Spinal cord (tissue), 10 donors: ENCODE data around the gene CASP4. TPM values are rescaled to one million over a fixed set of nuclear protein-coding genes. Genes with fewer than 3 reads are reported as not detected.

Source experiments
- DNase-seq, 6 donors: peaks; one replicate each; pipeline versions ENCODE4 v3.0.0 to v3.0.0-alpha.2; 2013 to 2015; ENCODE audit warnings: low spot score in 6 of 6, low read depth in 4 of 6
- H3K27ac ChIP-seq: one replicate; pipeline ENCODE4 v1.5.1; 2013; ENCODE audit warnings: low read depth, low read length, control low read depth
- H3K27me3 ChIP-seq: one replicate; pipeline ENCODE4 v1.6.1; 2013; ENCODE audit warnings: low read length; ENCODE audit not compliant: control insufficient read depth, insufficient read depth
- H3K36me3 ChIP-seq: one replicate; pipeline ENCODE4 v1.6.1; 2013; ENCODE audit warnings: low read length; ENCODE audit not compliant: control insufficient read depth, insufficient read depth
- H3K4me1 ChIP-seq: one replicate; pipeline ENCODE4 v1.6.1; 2013; ENCODE audit warnings: low read length; ENCODE audit not compliant: control insufficient read depth, insufficient read depth
- H3K4me3 ChIP-seq: one replicate; pipeline ENCODE4 v1.5.1; 2013; ENCODE audit warnings: low read depth, low read length, control low read depth
- H3K9me3 ChIP-seq: one replicate; pipeline ENCODE4 v1.6.1; 2013; ENCODE audit warnings: low read length; ENCODE audit not compliant: control insufficient read depth, insufficient read depth
- WGBS: methylation state at CpG from one replicate; pipeline ENCODE4 v1.1.5; 2013; ENCODE audit warnings: missing lambda C conversion rate; ENCODE audit not compliant: insufficient coverage; 5-methylcytosine and 5-hydroxymethylcytosine counted together
- long read RNA-seq, 4 donors: transcript quantifications; one replicate each; lab custom pipeline, GENCODE V29; 2026
- polyA plus RNA-seq, 2 donors: library from polyadenylated mRNA; unstranded; fragments of 120-200 nt; gene quantifications; one replicate each; pipeline ENCODE4 v1.2.1, GENCODE V29; 2013; ENCODE audit not compliant: insufficient read length in 2 of 2
- total RNA-seq, 2 donors: library from RNA; depleted of rRNA in 1 of 2; stranded (reverse); fragments of 120-200 nt in 1 of 2; fragments of >200 nt in 1 of 2; gene quantifications; one replicate each; pipeline versions ENCODE4 v1.2.3 to v1.2.4, GENCODE V29; 2013 to 2014
- donor health status: healthy.

The CASP4 gene
- total RNA-seq (10 to 100 TPM; 20.2 to 44.7 TPM), polyA plus RNA-seq (1 to 10 TPM; 5.7 to 6.2 TPM)
- long read RNA-seq, donor 1, partial matches to known transcripts: 0 of 1 reads
- long read RNA-seq, donor 1, other reads (novel, unspliced or antisense): 0 of 1 reads
- long read RNA-seq, donor 2: 0 reads
- long read RNA-seq, donor 3, partial matches to known transcripts: 0 of 1 reads
- long read RNA-seq, donor 3, other reads (novel, unspliced or antisense): 0 of 1 reads
- long read RNA-seq, donor 4, transcript CASP4-203 (9 exons, 2,158 nt): major isoform, 22 of 42 reads
- long read RNA-seq, donor 4, transcript CASP4-208 (3 exons, 481 nt): minor isoform, 7 of 42 reads
- long read RNA-seq, donor 4, partial matches to known transcripts: 8 of 42 reads
- long read RNA-seq, donor 4, other reads (novel, unspliced or antisense): 0 of 42 reads

DNA sequence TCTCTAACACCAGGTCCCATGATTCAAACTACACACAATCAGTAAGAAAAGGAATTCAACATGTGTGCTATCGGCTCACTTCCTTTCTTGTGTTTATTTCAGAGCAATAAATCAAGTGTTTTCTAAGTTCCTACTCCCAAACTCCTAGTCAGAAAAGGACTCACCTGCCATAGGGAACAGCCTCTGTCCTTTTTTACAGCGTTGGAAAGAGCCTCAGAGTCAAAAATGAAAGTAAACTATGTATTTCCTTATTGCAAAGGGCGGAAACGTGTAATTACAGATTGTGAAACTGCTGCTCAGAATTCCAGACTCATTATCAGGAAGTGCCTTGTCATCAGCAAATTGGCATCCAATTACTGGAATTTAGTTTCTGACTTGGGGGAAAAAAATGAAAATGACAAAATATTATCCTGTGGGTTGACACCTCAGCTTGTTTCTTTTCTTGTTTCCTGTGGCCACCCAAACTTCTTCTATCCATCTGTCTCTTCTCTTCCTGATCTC lies at the start of gene CASP4:
CASP4 (minus strand) TSS at position 220 of the 501 bp plus-strand sequence; CDS start at position 171, 49 bp downstream.
- Histone ChIP-seq H3K27ac (peak within 1 kb of the TSS; percentile 79), H3K9me3 (peaks cover 3% of the 10 kb centered on the region), H3K27me3 (no peaks in the 10 kb centered on the region), H3K4me3 (peak within 1 kb of the TSS; percentile 41), H3K36me3 (no peaks in the 10 kb centered on the region), H3K4me1 (no peaks in the 10 kb centered on the region)
- 60% methylated on average over 1 of the region's 4 CpGs for WGBS
- peak in 1 of 6 donors; percentile 35 for DNase-seq

DNA sequence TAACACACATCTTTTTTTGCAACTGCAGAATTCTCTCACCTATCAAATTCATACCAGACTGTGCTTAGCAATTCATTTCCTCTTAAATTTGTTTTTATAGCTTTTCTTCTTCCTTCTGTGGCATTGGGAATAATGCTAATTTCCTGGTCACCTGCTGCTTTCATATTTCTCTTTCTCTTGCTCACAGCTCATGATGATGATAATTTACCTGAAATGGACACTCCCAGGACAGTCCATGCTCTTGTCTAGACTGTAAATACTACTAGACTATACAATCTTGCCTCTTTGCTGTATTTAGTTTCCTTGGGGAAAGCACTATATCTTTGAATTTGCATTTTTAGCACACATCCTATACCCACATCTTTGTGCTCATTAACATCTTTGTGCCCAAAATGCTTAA lies 39.1 kb upstream of the CASP4 start:
- Histone ChIP-seq H3K4me3 (no peak overlapping the region), H3K27me3 (no peaks in the 10 kb centered on the region), H3K27ac (no peak overlapping the region), H3K36me3 (no peaks in the 10 kb centered on the region), H3K4me1 (no peaks in the 10 kb centered on the region), H3K9me3 (no peaks in the 10 kb centered on the region)
- DNase-seq: peak in 1 of 6 donors; percentile 49

DNA sequence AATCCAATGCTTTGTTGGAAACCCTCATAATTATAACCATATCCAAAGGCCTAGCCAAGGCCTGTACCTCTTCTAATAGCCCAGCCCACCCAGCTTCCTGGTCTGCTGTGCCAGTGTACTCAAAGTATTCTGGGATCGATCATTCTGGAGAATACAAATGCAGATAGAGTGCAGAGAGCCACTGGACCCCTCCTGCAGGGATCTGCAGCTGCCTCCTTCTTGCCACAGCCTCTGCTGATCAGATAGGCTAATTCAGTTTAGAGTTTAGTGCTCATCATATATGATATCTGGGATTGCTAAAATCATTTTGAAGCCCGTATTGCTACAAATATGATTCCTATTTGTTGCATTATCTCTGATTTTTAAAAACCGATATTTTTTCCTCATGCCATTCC lies 37.1 kb upstream of the CASP4 start:
- 100% methylated on average over 1 of the region's 3 CpGs for WGBS
- Histone ChIP-seq H3K4me1 (no peaks in the 10 kb centered on the region), H3K27ac (no peak overlapping the region), H3K27me3 (no peaks in the 10 kb centered on the region), H3K36me3 (no peaks in the 10 kb centered on the region), H3K4me3 (no peak overlapping the region), H3K9me3 (no peaks in the 10 kb centered on the region)
- DNase-seq: no peak

DNA sequence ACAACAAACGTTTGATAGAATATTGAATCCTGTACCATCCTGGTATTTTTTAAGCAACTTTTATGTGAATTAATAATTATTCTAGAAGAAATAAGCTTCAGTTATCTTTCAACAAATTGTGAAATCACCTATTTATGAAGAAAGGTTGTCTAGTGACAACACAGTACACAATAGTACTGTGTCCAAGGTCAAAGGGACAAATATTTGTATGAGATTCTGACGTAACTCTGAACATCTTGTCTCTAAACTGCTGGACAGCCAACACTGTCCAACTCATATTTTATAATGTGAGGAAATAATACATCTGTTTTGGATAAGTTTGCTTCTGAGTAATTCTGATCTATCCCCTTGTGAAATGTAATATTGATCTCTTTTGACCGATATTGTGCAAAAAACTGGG lies 35.6 kb upstream of the CASP4 start:
- H3K4me1 ChIP-seq: no peaks in the 10 kb centered on the region
- no peak overlapping the region for H3K27ac ChIP-seq
- no peaks in the 10 kb centered on the region for H3K27me3 ChIP-seq
- DNase-seq: no peak
- no peaks in the 10 kb centered on the region for H3K36me3 ChIP-seq
- no peak overlapping the region for H3K4me3 ChIP-seq
- no peaks in the 10 kb centered on the region for H3K9me3 ChIP-seq
- no CpG with 5 or more reads among the region's 3 CpGs for WGBS

DNA sequence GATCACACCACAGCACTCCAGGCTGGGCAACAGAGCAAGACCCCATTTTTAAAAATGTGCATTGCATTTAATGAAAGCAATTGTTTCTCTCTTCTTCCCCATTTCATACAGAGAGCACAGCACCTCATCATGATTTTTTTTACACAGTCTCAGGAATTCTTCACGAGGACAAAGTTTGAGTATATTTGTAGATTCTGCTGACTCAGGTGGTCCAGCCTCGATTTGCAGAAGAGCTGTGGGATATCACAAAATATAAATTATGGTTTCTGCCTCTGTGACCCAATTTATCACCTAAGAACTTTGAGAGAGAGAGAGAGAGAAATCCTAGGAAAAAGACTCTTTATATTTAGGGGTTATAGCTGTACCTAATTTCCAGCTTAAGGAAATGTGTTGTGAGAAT lies 34.8 kb upstream of the CASP4 start:
- Histone ChIP-seq H3K9me3 (no peaks in the 10 kb centered on the region), H3K27ac (no peak overlapping the region), H3K27me3 (no peaks in the 10 kb centered on the region), H3K4me1 (no peaks in the 10 kb centered on the region), H3K4me3 (no peak overlapping the region), H3K36me3 (no peaks in the 10 kb centered on the region)
- DNase-seq: no peak
- no CpG with 5 or more reads among the region's 2 CpGs for WGBS

DNA sequence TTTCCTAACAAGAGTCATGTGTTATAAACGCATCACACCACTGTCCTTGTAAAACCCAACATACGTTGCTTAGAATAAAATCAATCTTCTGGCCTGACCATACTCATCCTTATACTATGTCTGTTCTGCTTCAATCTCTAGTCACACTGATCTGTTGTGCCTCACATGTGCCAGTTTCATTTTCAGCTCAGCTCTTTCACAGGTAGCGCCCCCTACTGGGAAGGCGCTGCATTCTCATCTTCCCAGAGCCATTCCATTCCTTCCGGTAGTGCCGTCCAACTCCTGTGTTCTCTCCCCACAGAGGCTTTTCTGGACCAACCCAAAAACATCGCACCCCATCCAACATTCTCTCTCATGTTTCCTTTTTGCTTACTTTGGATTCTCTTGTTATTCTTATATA lies 32.4 kb upstream of the CASP4 start:
- Histone ChIP-seq H3K27ac (no peak overlapping the region), H3K4me1 (no peaks in the 10 kb centered on the region), H3K36me3 (no peaks in the 10 kb centered on the region), H3K27me3 (no peaks in the 10 kb centered on the region), H3K9me3 (no peaks in the 10 kb centered on the region), H3K4me3 (no peak overlapping the region)
- DNase-seq: no peak
- WGBS: 72% methylated on average over 7 of the region's 7 CpGs

DNA sequence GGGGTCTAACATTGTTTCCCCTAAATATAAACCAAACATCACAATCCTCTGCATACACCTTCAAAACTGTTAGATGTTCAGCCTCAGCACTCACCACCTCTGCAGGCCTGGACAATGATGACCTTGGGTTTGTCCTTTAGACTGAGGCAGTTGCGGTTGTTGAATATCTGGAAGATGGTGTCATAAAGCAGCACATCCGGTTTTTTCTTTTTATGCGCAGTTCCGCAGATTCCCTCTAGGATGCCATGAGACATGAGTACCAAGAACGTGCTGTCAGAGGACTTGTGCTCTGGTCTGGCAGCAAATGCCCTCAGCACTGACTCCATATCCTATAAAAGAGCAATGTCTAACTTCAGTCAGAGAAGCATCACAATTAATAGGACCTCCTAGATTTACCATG lies 31.8 kb upstream of the CASP4 start:
- H3K4me1 ChIP-seq: no peaks in the 10 kb centered on the region
- WGBS: 94% methylated on average over 4 of the region's 5 CpGs
- no peaks in the 10 kb centered on the region for H3K9me3 ChIP-seq
- no peak overlapping the region for H3K27ac ChIP-seq
- H3K36me3 ChIP-seq: no peaks in the 10 kb centered on the region
- H3K27me3 ChIP-seq: no peaks in the 10 kb centered on the region
- DNase-seq: no peak
- no peak overlapping the region for H3K4me3 ChIP-seq

DNA sequence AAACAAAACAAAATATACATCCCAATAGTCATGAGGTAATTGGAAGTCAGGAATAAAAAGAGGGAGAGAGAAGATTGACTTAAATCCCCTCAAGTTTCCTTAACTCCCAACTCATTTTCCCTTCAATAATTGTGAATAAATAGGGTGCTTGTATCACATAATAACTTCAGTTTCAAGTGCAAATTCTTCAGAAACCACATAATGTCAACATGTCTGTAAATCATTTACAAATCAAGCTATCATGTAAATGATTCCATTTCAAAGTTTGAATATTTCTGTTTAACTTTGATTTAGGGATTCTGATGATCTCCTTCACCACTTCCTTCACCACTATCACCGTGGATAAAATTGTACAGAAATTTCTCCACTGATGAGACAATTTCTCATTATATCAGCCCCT lies 31.3 kb upstream of the CASP4 start:
- H3K4me1 ChIP-seq: no peaks in the 10 kb centered on the region
- no peak overlapping the region for H3K4me3 ChIP-seq
- H3K36me3 ChIP-seq: no peaks in the 10 kb centered on the region
- no peak for DNase-seq
- H3K9me3 ChIP-seq: no peaks in the 10 kb centered on the region
- WGBS: no CpG with 5 or more reads among the region's 1 CpG
- no peak overlapping the region for H3K27ac ChIP-seq
- H3K27me3 ChIP-seq: no peaks in the 10 kb centered on the region

DNA sequence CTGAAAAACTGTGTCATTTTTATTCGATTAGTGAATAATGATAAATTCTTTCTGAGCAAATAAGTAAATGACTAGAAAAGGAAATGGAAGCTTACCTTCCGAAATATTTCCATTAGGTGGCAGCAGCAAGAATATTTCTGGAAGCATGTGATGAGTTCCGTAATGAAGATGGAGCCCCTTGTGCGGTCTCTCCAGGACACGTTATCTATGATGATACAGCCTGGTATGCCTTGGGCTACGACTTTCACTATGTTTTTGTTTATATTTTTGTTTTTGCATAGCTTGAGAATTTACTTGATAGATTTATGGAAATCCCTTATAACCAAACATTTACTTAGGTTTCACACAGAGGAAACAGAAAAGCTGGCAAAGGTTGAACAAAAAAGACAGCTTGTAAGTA lies 28.9 kb upstream of the CASP4 start:
- Histone ChIP-seq H3K36me3 (no peaks in the 10 kb centered on the region), H3K4me1 (no peaks in the 10 kb centered on the region), H3K4me3 (no peak overlapping the region), H3K9me3 (no peaks in the 10 kb centered on the region), H3K27me3 (no peaks in the 10 kb centered on the region), H3K27ac (no peak overlapping the region)
- WGBS: 86% methylated on average over 2 of the region's 6 CpGs
- no peak for DNase-seq

DNA sequence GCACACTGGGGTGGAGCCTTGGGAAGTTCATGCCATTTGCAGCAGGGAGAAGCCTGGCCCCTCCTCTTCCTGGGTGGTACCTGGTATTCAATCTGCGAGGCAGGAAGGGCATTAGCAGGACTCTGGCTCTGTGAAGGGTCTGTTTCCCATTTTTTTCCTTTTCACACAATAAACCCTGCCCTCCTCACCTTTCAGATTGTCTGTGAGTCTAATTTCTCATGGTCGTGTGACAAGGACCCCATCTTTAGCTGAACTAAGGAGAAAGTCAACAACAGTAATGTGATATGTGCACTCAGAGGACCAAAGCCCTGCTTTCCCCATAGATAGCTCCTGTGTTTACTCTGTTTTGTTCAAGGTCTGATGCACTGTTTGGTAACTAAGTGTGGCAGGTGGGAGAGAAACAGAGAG lies 26.6 kb upstream of the CASP4 start:
- Histone ChIP-seq H3K27ac (no peak overlapping the region), H3K27me3 (no peaks in the 10 kb centered on the region), H3K36me3 (no peaks in the 10 kb centered on the region), H3K4me3 (no peak overlapping the region), H3K4me1 (no peaks in the 10 kb centered on the region), H3K9me3 (no peaks in the 10 kb centered on the region)
- DNase-seq: no peak
- no CpG with 5 or more reads among the region's 2 CpGs for WGBS
